Esophagus muscularis mucosa (tissue), 4 donors: ENCODE data around the gene CENPX. TPM values are rescaled to one million over a fixed set of nuclear protein-coding genes. Genes with fewer than 3 reads are reported as not detected.

Experiments used
- DNase-seq: peaks from one replicate; pipeline ENCODE4 v3.0.0-alpha.2; 2017; ENCODE audit errors: extremely low spot score
- H3K27ac ChIP-seq, 4 donors: fragments of 200-600 bp; sonication (generic); replicated peaks in 1 of 4; 1 replicate in 3 of 4; 2 replicates in 1 of 4; pipeline ENCODE4 v1.5.1; 2016 to 2019; ENCODE audit warnings: mild to moderate bottlenecking in 1 of 4
- H3K27me3 ChIP-seq, 4 donors: fragments of 200-600 bp; sonication (generic); one replicate each; pipeline versions ENCODE4 v1.5.1 to v1.6.0; 2016 to 2019
- H3K36me3 ChIP-seq, 4 donors: fragments of 200-600 bp; sonication (generic); one replicate each; pipeline ENCODE4 v1.5.1; 2016 to 2019
- H3K4me1 ChIP-seq, 4 donors: fragments of 200-600 bp; sonication (generic); one replicate each; pipeline ENCODE4 v1.5.1; 2016 to 2019
- H3K4me3 ChIP-seq, 4 donors: fragments of 200-600 bp; sonication (generic); 1 replicate in 2 of 4; 2 replicates in 2 of 4; pipeline ENCODE4 v1.5.1; 2016 to 2019; ENCODE audit warnings: mild to moderate bottlenecking in 4 of 4, moderate library complexity in 1 of 4
- H3K9me3 ChIP-seq, 4 donors: fragments of 200-600 bp; sonication (generic); 1 replicate in 3 of 4; 2 replicates in 1 of 4; pipeline ENCODE4 v1.5.1; 2016 to 2019
- CTCF ChIP-seq, 3 experiments: fragments of 200-600 bp in 2 of 3; fragments of 450-650 bp in 1 of 3; sonication (generic) in 2 of 3; IDR thresholded peaks; one replicate each; pipeline ENCODE4 v1.5.1; 2017 to 2019; ENCODE audit warnings: antibody characterized with exemption in 3 of 3, mild to moderate bottlenecking in 2 of 3, moderate library complexity in 1 of 3
- EP300 ChIP-seq: sonication (generic); formaldehyde crosslinking; IDR thresholded peaks from one replicate; pipeline ENCODE4 v1.6.1; 2017; ENCODE audit warnings: antibody characterized with exemption
- POLR2A ChIP-seq: fragments of 450-650 bp; IDR thresholded peaks from one replicate; pipeline ENCODE4 v1.6.1; 2017; ENCODE audit warnings: antibody characterized with exemption, moderate library complexity, mild to moderate bottlenecking, low read depth
- POLR2AphosphoS5 ChIP-seq, 2 donors: sonication (generic); formaldehyde crosslinking; IDR thresholded peaks; one replicate each; pipeline ENCODE4 v1.6.1; 2017; ENCODE audit warnings: antibody characterized with exemption in 2 of 2
- WGBS: methylation state at CpG from one replicate; pipeline ENCODE4 v1.1.5; 2018; 5-methylcytosine and 5-hydroxymethylcytosine counted together
- intact Hi-C: fragments of 100-400 bp; cut with DNase I; formaldehyde crosslinking; loops from one replicate; pipeline ENCODE4 v1.15.1; 2023
- total RNA-seq, 4 donors: library from RNA; depleted of rRNA; stranded (reverse); fragments of >200 nt; gene quantifications; one replicate each; pipeline versions ENCODE4 v1.1.0 to v1.2.1, GENCODE V29; 2016

Gene CENPX
- total RNA-seq, 4 donors from 2014 or later: 62.5 to 109 (median 95.5) TPM

- no peak for TF ChIP-seq EP300
- no peak for TF ChIP-seq CTCF (IDR thresholded peaks at IDR 0.05)
- no peak for TF ChIP-seq POLR2AphosphoS5 (IDR thresholded peaks at IDR 0.05)
- no peak for TF ChIP-seq POLR2A
- Histone ChIP-seq H3K27me3 (no peaks in the 10 kb centered on the region), H3K9me3 (no peaks in the 10 kb centered on the region), H3K27ac (no peak overlapping the region), H3K36me3 (peaks cover 0 to 28% (median 22%) of the 10 kb centered on the region in 4 donors), H3K4me3 (no peak overlapping the region), H3K4me1 (peaks cover 14 to 24% (median 22%) of the 10 kb centered on the region in 4 donors)
- no peak for DNase-seq
- 86% methylated on average over 23 of the region's 36 CpGs for WGBS
- intact Hi-C loops: no loop called here
Measured at GRCh38 chr17:81999976-82000802, 22.5 kb downstream of the CENPX start.

- H3K4me3 ChIP-seq: no peak overlapping the region
- WGBS: 95% methylated on average over 12 of the region's 12 CpGs
- peaks cover 14 to 20% (median 19%) of the 10 kb centered on the region in 4 donors for H3K4me1 ChIP-seq
- no peak overlapping the region for H3K27ac ChIP-seq
- DNase-seq: no peak
- no peak for TF ChIP-seq EP300
- TF ChIP-seq CTCF (IDR thresholded peaks at IDR 0.05): no peak
- TF ChIP-seq POLR2AphosphoS5 (IDR thresholded peaks at IDR 0.05): no peak
- no peak for TF ChIP-seq POLR2A
- H3K27me3 ChIP-seq: no peaks in the 10 kb centered on the region
- peaks cover 0 to 34% (median 25%) of the 10 kb centered on the region in 4 donors for H3K36me3 ChIP-seq
- H3K9me3 ChIP-seq: no peaks in the 10 kb centered on the region
- intact Hi-C loops: no loop called here
Measured at GRCh38 chr17:81999587-81999975, 23.1 kb downstream of the CENPX start.

GRCh38 chr17:81998691-81999438 is 23.8 kb downstream of the CENPX start:
- DNase-seq: no peak
- TF ChIP-seq POLR2A (no peak), POLR2AphosphoS5 (IDR thresholded peaks at IDR 0.05) (no peak), EP300 (no peak), CTCF (IDR thresholded peaks at IDR 0.05) (no peak)

GRCh38 chr17:81998212-81998611 is 24.5 kb downstream of the CENPX start:
- intact Hi-C loops: no loop called here

More at GRCh38 chr17:81998691-81999438, 23.8 kb downstream of the CENPX start:
- intact Hi-C loops: no loop called here
- H3K27me3 ChIP-seq: no peaks in the 10 kb centered on the region
- peaks cover 0 to 38% (median 31%) of the 10 kb centered on the region in 4 donors for H3K36me3 ChIP-seq
- H3K9me3 ChIP-seq: no peaks in the 10 kb centered on the region
- 88% methylated on average over 5 of the region's 14 CpGs for WGBS
- H3K27ac ChIP-seq: no peak overlapping the region
- H3K4me3 ChIP-seq: no peak overlapping the region
- peaks cover 11 to 15% (median 14%) of the 10 kb centered on the region in 4 donors for H3K4me1 ChIP-seq

More at GRCh38 chr17:81998212-81998611, 24.5 kb downstream of the CENPX start:
- Histone ChIP-seq H3K27ac (no peak overlapping the region), H3K9me3 (no peaks in the 10 kb centered on the region), H3K36me3 (peaks cover 0 to 38% (median 32%) of the 10 kb centered on the region in 4 donors), H3K4me1 (peaks cover 5 to 11% (median 9%) of the 10 kb centered on the region in 4 donors), H3K27me3 (no peaks in the 10 kb centered on the region), H3K4me3 (no peak overlapping the region)
- TF ChIP-seq EP300 (no peak), CTCF (IDR thresholded peaks at IDR 0.05) (no peak)
- no peak for DNase-seq
- 92% methylated on average over 7 of the region's 7 CpGs for WGBS
